IPS DF 4.7 (cell line): ENCODE data around the gene SLC24A3.

Source experiments
- DNase-seq: peaks from one replicate; pipeline ENCODE4 v3.0.0-alpha.2; 2013; ENCODE audit warnings: low spot score; ENCODE audit errors: extremely low read depth

SLC24A3 gene

GRCh38 chr20:19699180-19699971, 486.9 kb downstream of the SLC24A3 start:
- DNase-seq = no peak

- no peak for DNase-seq
Observed at GRCh38 chr20:19701429-19701828, 489.0 kb downstream of the SLC24A3 start.

GRCh38 chr20:19706463-19706862, 494.0 kb downstream of the SLC24A3 start:
- no peak for DNase-seq

- DNase-seq = no peak
Observed at GRCh38 chr20:19709635-19710335, 497.3 kb downstream of the SLC24A3 start.

- DNase-seq = no peak
Observed at GRCh38 chr20:19710336-19711120, 498.1 kb downstream of the SLC24A3 start.

GRCh38 chr20:19711126-19711525, 498.7 kb downstream of the SLC24A3 start:
- DNase-seq = no peak

- DNase-seq = no peak
Observed at GRCh38 chr20:19712721-19713260, 500.3 kb downstream of the SLC24A3 start.

GRCh38 chr20:19713822-19714578, 501.6 kb downstream of the SLC24A3 start:
- DNase-seq = no peak

GRCh38 chr20:19714579-19714840, 502.1 kb downstream of the SLC24A3 start:
- no peak for DNase-seq

- DNase-seq = no peak
Observed at GRCh38 chr20:19715986-19716385, 503.5 kb downstream of the SLC24A3 start.

- DNase-seq = no peak
Observed at GRCh38 chr20:19718880-19719279, 506.4 kb downstream of the SLC24A3 start.

GRCh38 chr20:19720991-19721390, 508.5 kb downstream of the SLC24A3 start:
- DNase-seq = no peak

GRCh38 chr20:19723051-19723450, 510.6 kb downstream of the SLC24A3 start:
- no peak for DNase-seq

- no peak for DNase-seq
Observed at GRCh38 chr20:19723813-19724430, 511.5 kb downstream of the SLC24A3 start.

GRCh38 chr20:19725373-19725772, 512.9 kb downstream of the SLC24A3 start:
- no peak for DNase-seq

GRCh38 chr20:19725814-19726525, 513.5 kb downstream of the SLC24A3 start:
- DNase-seq = no peak

GRCh38 chr20:19727251-19727847, 514.9 kb downstream of the SLC24A3 start:
- DNase-seq = no peak

GRCh38 chr20:19729672-19730071, 517.2 kb downstream of the SLC24A3 start:
- no peak for DNase-seq

GRCh38 chr20:19730706-19731105, 518.3 kb downstream of the SLC24A3 start:
- no peak for DNase-seq

- no peak for DNase-seq
Observed at GRCh38 chr20:19734811-19735210, 522.4 kb downstream of the SLC24A3 start.
